ENCODE data around the gene HENMT1.
"Not testable (repeated sequence)": the region's sequence is repeated elsewhere in the genome, so short reads cannot be mapped to it uniquely, and the experiment has no call there.

Gene HENMT1

GRCh38 chr1:108661030-108661609 lies at the start of gene HENMT1:
HENMT1 (minus strand) TSS chr1:108661093; CDS start chr1:108659884, 1,209 bp downstream.
- peak; percentile 66 for DNase-seq

GRCh38 chr1:108708691-108709660 lies 48.1 kb upstream of the HENMT1 start:
- DNase-seq = peak; percentile 11

GRCh38 chr1:108706643-108707042 lies 45.8 kb upstream of the HENMT1 start:
- DNase-seq = no peak

- no peak for DNase-seq
Observed at GRCh38 chr1:108704496-108704895, 43.6 kb upstream of the HENMT1 start.

- no peak for DNase-seq
Observed at GRCh38 chr1:108703939-108704338, 43.0 kb upstream of the HENMT1 start.

GRCh38 chr1:108702109-108702508 lies 41.2 kb upstream of the HENMT1 start:
- DNase-seq = not testable (repeated sequence)

GRCh38 chr1:108701176-108701849 lies 40.4 kb upstream of the HENMT1 start:
- DNase-seq = no peak

- DNase-seq = no peak
Observed at GRCh38 chr1:108699375-108700332, 38.8 kb upstream of the HENMT1 start.

- DNase-seq = no peak
Observed at GRCh38 chr1:108695535-108695934, 34.6 kb upstream of the HENMT1 start.

GRCh38 chr1:108692724-108693655 lies 32.1 kb upstream of the HENMT1 start:
- peak; percentile 61 for DNase-seq

GRCh38 chr1:108691942-108692723 lies 31.2 kb upstream of the HENMT1 start, which contains the start of gene PRPF38B:
PRPF38B (plus strand) TSS chr1:108692310; CDS start chr1:108692592, 282 bp downstream.
- DNase-seq = peak; percentile 90

GRCh38 chr1:108691128-108691941 lies 30.4 kb upstream of the HENMT1 start:
- DNase-seq = no peak

- DNase-seq = no peak
Observed at GRCh38 chr1:108686614-108687313, 25.9 kb upstream of the HENMT1 start.

GRCh38 chr1:108685529-108685928 lies 24.6 kb upstream of the HENMT1 start:
- DNase-seq = no peak

GRCh38 chr1:108681701-108682100 lies 20.8 kb upstream of the HENMT1 start:
- not testable (repeated sequence) for DNase-seq

- DNase-seq = no peak
Observed at GRCh38 chr1:108679586-108680213, 18.8 kb upstream of the HENMT1 start.

GRCh38 chr1:108678706-108679105 lies 17.8 kb upstream of the HENMT1 start:
- DNase-seq = peak; percentile 40

GRCh38 chr1:108671143-108671542 lies 10.2 kb upstream of the HENMT1 start:
- no peak for DNase-seq

Data from RPMI8226 (cell line).